ENCODE results near the gene EBI3. TPM values are rescaled to one million over a fixed set of nuclear protein-coding genes. Genes with fewer than 3 reads are reported as not detected.

The EBI3 gene
- 0.68 and 0.81 TPM in 2 replicates for total RNA-seq (2022)
- percentile 17 among the genes with signal in this experiment for Bru-seq, nascent RNA
- not detected for BruChase-seq, experiment 1, labeled RNA remaining after a 2-hour chase
- BruChase-seq, experiment 2, labeled RNA remaining after a 6-hour chase = percentile 22 among the genes with signal in this experiment
- long read RNA-seq, partial matches to known transcripts = 0 of 2 reads
- long read RNA-seq, other reads (novel, unspliced or antisense) = 0 of 2 reads

DNA sequence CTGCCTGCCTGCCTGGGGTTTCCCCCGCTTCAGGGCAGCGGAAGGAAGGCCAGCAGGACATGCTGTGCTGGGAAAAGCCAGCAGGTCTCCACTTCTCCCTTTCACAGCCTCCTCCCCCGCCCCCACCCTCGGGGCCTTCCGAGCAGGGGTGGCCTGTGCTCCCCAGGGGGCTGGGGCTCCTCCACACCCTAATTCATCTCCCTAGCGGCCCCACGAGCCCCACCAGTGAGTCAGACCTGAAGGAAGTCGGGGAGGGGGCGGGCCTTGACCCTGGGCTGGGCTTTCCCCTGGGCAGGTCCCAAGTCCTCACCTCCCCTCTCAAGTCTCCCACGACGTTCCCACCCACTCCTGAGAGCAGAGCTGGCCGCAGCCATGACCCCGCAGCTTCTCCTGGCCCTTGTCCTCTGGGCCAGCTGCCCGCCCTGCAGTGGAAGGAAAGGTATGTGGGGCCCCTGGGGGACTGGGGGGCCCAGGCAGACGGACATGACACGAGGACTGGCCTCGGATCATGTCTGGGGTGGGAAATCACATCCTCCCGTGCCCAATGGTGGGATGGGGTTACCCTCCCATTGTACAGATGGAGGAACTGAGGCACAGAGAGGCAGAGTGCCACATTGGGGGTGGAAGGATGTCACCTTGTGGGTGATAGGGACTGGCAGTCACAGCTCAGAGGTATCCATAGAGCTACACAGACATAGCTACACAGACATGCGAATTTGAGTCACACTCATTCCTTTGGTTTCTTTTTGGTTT lies at the start of gene EBI3:
TSS of gene EBI3 (plus strand) at position 345 of the 753 bp plus-strand sequence. CDS start at position 373, 28 bp downstream.
- Histone ChIP-seq H3K9me3 (no peaks in the 10 kb centered on the region), H3K27me3 (replicated peaks; ENCODE audit: control insufficient read depth, insufficient read depth, low read length) (no peaks in the 10 kb centered on the region), H3K4me1 (peaks cover 11% of the 10 kb centered on the region), H3K4me3 (ENCODE audit: low read depth, low read length) (peak within 1 kb of the TSS; percentile 17), H3K36me3 (ENCODE audit: control insufficient read depth, insufficient read depth, low read length) (no peaks in the 10 kb centered on the region)
- ChIA-PET CTCF (no interaction called here), POLR2A (no interaction called here)
- peak; percentile 51 to 79 for DNase-seq
- H3K4me1 Mint-ChIP-seq (ENCODE audit: low read depth, unreplicated experiment) = peaks cover 4% of the 10 kb centered on the region
- intact Hi-C loops (cut with micrococcal nuclease; ENCODE audit: unreplicated experiment) = no loop called here
- no peak for TF ChIP-seq CTCF (IDR thresholded peaks at IDR 0.05; ENCODE audit: insufficient read depth in 1 of 2, low read depth in 1 of 2, low read length in 1 of 2, severe bottlenecking in 1 of 2, unreplicated experiment in 1 of 2)
- no peaks in the 10 kb centered on the region for H3K9me3 Mint-ChIP-seq (ENCODE audit: unreplicated experiment)
- BruUV-seq (replicated peaks) = no TSS peak
- no peaks in the 10 kb centered on the region for H3K27me3 Mint-ChIP-seq (ENCODE audit: insufficient read depth, unreplicated experiment)
- H3K36me3 Mint-ChIP-seq (ENCODE audit: insufficient read depth, unreplicated experiment) = no peaks in the 10 kb centered on the region
- no peak within 1 kb of the TSS for H3K4me3 Mint-ChIP-seq (ENCODE audit: unreplicated experiment)
- no peak within 1 kb of the TSS for H3K27ac Mint-ChIP-seq (ENCODE audit: unreplicated experiment)

GRCh38 chr19:4181053-4181508 lies 48.2 kb upstream of the EBI3 start:
- H3K9me3 Mint-ChIP-seq (ENCODE audit: unreplicated experiment) = no peaks in the 10 kb centered on the region
- no peak overlapping the region for H3K27ac Mint-ChIP-seq (ENCODE audit: unreplicated experiment)
- Histone ChIP-seq H3K27me3 (replicated peaks; ENCODE audit: control insufficient read depth, insufficient read depth, low read length) (no peaks in the 10 kb centered on the region), H3K4me3 (ENCODE audit: low read depth, low read length) (no peak overlapping the region), H3K36me3 (ENCODE audit: control insufficient read depth, insufficient read depth, low read length) (peaks cover 2% of the 10 kb centered on the region; the same call in 1 of the 2 replicates), H3K9me3 (no peaks in the 10 kb centered on the region), H3K4me1 (0 out of 2 replicates have a peak, but pooled peaks cover 11% of the 10 kb centered on the region)
- H3K4me3 Mint-ChIP-seq (ENCODE audit: unreplicated experiment) = peak overlapping the region; percentile 100
- no peak for TF ChIP-seq CTCF (IDR thresholded peaks at IDR 0.05; ENCODE audit: insufficient read depth in 1 of 2, low read depth in 1 of 2, low read length in 1 of 2, severe bottlenecking in 1 of 2, unreplicated experiment in 1 of 2)
- POLR2A ChIA-PET = no interaction called here
- H3K27me3 Mint-ChIP-seq (ENCODE audit: insufficient read depth, unreplicated experiment) = no peaks in the 10 kb centered on the region
- CTCF ChIA-PET = no interaction called here
- H3K36me3 Mint-ChIP-seq (ENCODE audit: insufficient read depth, unreplicated experiment) = peaks cover 8% of the 10 kb centered on the region
- intact Hi-C loops (cut with micrococcal nuclease; ENCODE audit: unreplicated experiment) = no loop called here
- no TSS peak for BruUV-seq (replicated peaks)
- DNase-seq = no peak
- H3K4me1 Mint-ChIP-seq (ENCODE audit: low read depth, unreplicated experiment) = no peaks in the 10 kb centered on the region

- H3K27ac Mint-ChIP-seq (ENCODE audit: unreplicated experiment) = peak within 1 kb of the TSS; percentile 97
Observed at GRCh38 chr19:4182084-4182810, 47.1 kb upstream of the EBI3 start, which contains the start of the genes ANKRD24 and SIRT6. ANKRD24 (plus strand) TSS chr19:4182689; CDS start chr19:4186426, 3,737 bp downstream. SIRT6 (minus strand) TSS chr19:4182563; CDS start chr19:4182539, 24 bp downstream.

More at GRCh38 chr19:4182084-4182810, 47.1 kb upstream of the EBI3 start, which contains the start of the genes ANKRD24 and SIRT6:
- peak; percentile 95 to 96 for DNase-seq
- POLR2A ChIA-PET = no interaction called here
- H3K9me3 ChIP-seq = no peaks in the 10 kb centered on the region
- H3K27me3 ChIP-seq (replicated peaks; ENCODE audit: control insufficient read depth, insufficient read depth, low read length) = no peaks in the 10 kb centered on the region
- BruUV-seq (replicated peaks) = no TSS peak
- Mint-ChIP-seq H3K36me3 (ENCODE audit: insufficient read depth, unreplicated experiment) (peaks cover 8% of the 10 kb centered on the region), H3K4me3 (ENCODE audit: unreplicated experiment) (peak within 1 kb of the TSS; percentile 100), H3K27me3 (ENCODE audit: insufficient read depth, unreplicated experiment) (no peaks in the 10 kb centered on the region), H3K9me3 (ENCODE audit: unreplicated experiment) (no peaks in the 10 kb centered on the region), H3K4me1 (ENCODE audit: low read depth, unreplicated experiment) (no peaks in the 10 kb centered on the region)
- H3K36me3 ChIP-seq (ENCODE audit: control insufficient read depth, insufficient read depth, low read length) = peaks cover 2% of the 10 kb centered on the region; the same call in 1 of the 2 replicates
- CTCF ChIA-PET = no interaction called here
- H3K4me1 ChIP-seq = 0 out of 2 replicates have a peak, but pooled peaks cover 11% of the 10 kb centered on the region
- intact Hi-C loops (cut with micrococcal nuclease; ENCODE audit: unreplicated experiment) = no loop called here
- peak within 1 kb of the TSS; percentile 93 for H3K4me3 ChIP-seq (ENCODE audit: low read depth, low read length)
- no peak for TF ChIP-seq CTCF (IDR thresholded peaks at IDR 0.05; ENCODE audit: insufficient read depth in 1 of 2, low read depth in 1 of 2, low read length in 1 of 2, severe bottlenecking in 1 of 2, unreplicated experiment in 1 of 2)

Data from Caco-2 (cell line).